Measurements from ENCODE around the gene TPRX1. TPM values are rescaled to one million over a fixed set of nuclear protein-coding genes. Genes with fewer than 3 reads are reported as not detected.
"Not testable (repeated sequence)": the region's sequence is repeated elsewhere in the genome, so short reads cannot be mapped to it uniquely, and the experiment has no call there.

TPRX1 gene
- total RNA-seq, 1 donor from 2014 or later, result not detected

- DNase-seq, result no peak
- no peak for TF ChIP-seq CTCF (IDR thresholded peaks at IDR 0.05; ENCODE audit: partially characterized antibody, unreplicated experiment)
- Mint-ChIP-seq H3K4me1 (ENCODE audit: low read depth, unreplicated experiment) (no peaks in the 10 kb centered on the region), H3K9me3 (ENCODE audit: unreplicated experiment) (peaks cover 2% of the 10 kb centered on the region), H3K4me3 (ENCODE audit: unreplicated experiment) (no peak overlapping the region), H3K27me3 (ENCODE audit: unreplicated experiment) (peaks cover 2% of the 10 kb centered on the region), H3K27ac (ENCODE audit: unreplicated experiment) (no peak overlapping the region), H3K36me3 (ENCODE audit: unreplicated experiment) (no peaks in the 10 kb centered on the region)
Observed at GRCh38 chr19:47768604-47769003, 35.7 kb downstream of the TPRX1 start.

- Mint-ChIP-seq H3K4me3 (ENCODE audit: unreplicated experiment) (no peak overlapping the region), H3K27ac (ENCODE audit: unreplicated experiment) (no peak overlapping the region), H3K4me1 (ENCODE audit: low read depth, unreplicated experiment) (no peaks in the 10 kb centered on the region)
Observed at GRCh38 chr19:47767349-47767748, 37.0 kb downstream of the TPRX1 start.

GRCh38 chr19:47766670-47767069, 37.7 kb downstream of the TPRX1 start:
- DNase-seq, result no peak
- Mint-ChIP-seq H3K27me3 (ENCODE audit: unreplicated experiment) (peaks cover 7% of the 10 kb centered on the region), H3K27ac (ENCODE audit: unreplicated experiment) (no peak overlapping the region), H3K9me3 (ENCODE audit: unreplicated experiment) (peaks cover 2% of the 10 kb centered on the region), H3K4me1 (ENCODE audit: low read depth, unreplicated experiment) (no peaks in the 10 kb centered on the region), H3K4me3 (ENCODE audit: unreplicated experiment) (no peak overlapping the region), H3K36me3 (ENCODE audit: unreplicated experiment) (no peaks in the 10 kb centered on the region)
- no peak for TF ChIP-seq CTCF (IDR thresholded peaks at IDR 0.05; ENCODE audit: partially characterized antibody, unreplicated experiment)

More at GRCh38 chr19:47767349-47767748, 37.0 kb downstream of the TPRX1 start:
- H3K9me3 Mint-ChIP-seq (ENCODE audit: unreplicated experiment), result peaks cover 2% of the 10 kb centered on the region
- no peaks in the 10 kb centered on the region for H3K36me3 Mint-ChIP-seq (ENCODE audit: unreplicated experiment)
- H3K27me3 Mint-ChIP-seq (ENCODE audit: unreplicated experiment), result peaks cover 7% of the 10 kb centered on the region
- TF ChIP-seq CTCF (IDR thresholded peaks at IDR 0.05; ENCODE audit: partially characterized antibody, unreplicated experiment), result no peak
- no peak for DNase-seq

GRCh38 chr19:47766359-47766620, 38.1 kb downstream of the TPRX1 start:
- H3K27ac Mint-ChIP-seq (ENCODE audit: unreplicated experiment), result no peak overlapping the region
- no peak overlapping the region for H3K4me3 Mint-ChIP-seq (ENCODE audit: unreplicated experiment)
- peaks cover 2% of the 10 kb centered on the region for H3K9me3 Mint-ChIP-seq (ENCODE audit: unreplicated experiment)
- no peak for TF ChIP-seq CTCF (IDR thresholded peaks at IDR 0.05; ENCODE audit: partially characterized antibody, unreplicated experiment)
- peaks cover 7% of the 10 kb centered on the region for H3K27me3 Mint-ChIP-seq (ENCODE audit: unreplicated experiment)
- no peaks in the 10 kb centered on the region for H3K4me1 Mint-ChIP-seq (ENCODE audit: low read depth, unreplicated experiment)
- no peak for DNase-seq
- no peaks in the 10 kb centered on the region for H3K36me3 Mint-ChIP-seq (ENCODE audit: unreplicated experiment)

GRCh38 chr19:47765523-47766358, 38.6 kb downstream of the TPRX1 start:
- no peaks in the 10 kb centered on the region for H3K36me3 Mint-ChIP-seq (ENCODE audit: unreplicated experiment)
- H3K27ac Mint-ChIP-seq (ENCODE audit: unreplicated experiment), result peak overlapping the region; percentile 46
- H3K4me3 Mint-ChIP-seq (ENCODE audit: unreplicated experiment), result no peak overlapping the region
- peak; percentile 88 for DNase-seq
- peaks cover 7% of the 10 kb centered on the region for H3K27me3 Mint-ChIP-seq (ENCODE audit: unreplicated experiment)
- H3K4me1 Mint-ChIP-seq (ENCODE audit: low read depth, unreplicated experiment), result no peaks in the 10 kb centered on the region
- H3K9me3 Mint-ChIP-seq (ENCODE audit: unreplicated experiment), result peaks cover 2% of the 10 kb centered on the region
- peak; percentile 81 for TF ChIP-seq CTCF (IDR thresholded peaks at IDR 0.05; ENCODE audit: partially characterized antibody, unreplicated experiment)

- not testable (repeated sequence) for H3K4me3 Mint-ChIP-seq (ENCODE audit: unreplicated experiment)
Observed at GRCh38 chr19:47764705-47765104, 39.6 kb downstream of the TPRX1 start.

More at GRCh38 chr19:47764705-47765104, 39.6 kb downstream of the TPRX1 start:
- H3K27ac Mint-ChIP-seq (ENCODE audit: unreplicated experiment); H3K36me3 Mint-ChIP-seq (ENCODE audit: unreplicated experiment); DNase-seq; H3K9me3 Mint-ChIP-seq (ENCODE audit: unreplicated experiment); H3K27me3 Mint-ChIP-seq (ENCODE audit: unreplicated experiment); H3K4me1 Mint-ChIP-seq (ENCODE audit: low read depth, unreplicated experiment): not testable (repeated sequence)

Data from glutamatergic neuron (in vitro differentiated cells).